ENCODE measurements around the gene KRT31. TPM values are rescaled to one million over a fixed set of nuclear protein-coding genes. Genes with fewer than 3 reads are reported as not detected.

The KRT31 gene
- total RNA-seq, 1 experiment from 2014 or later = not detected

DNA sequence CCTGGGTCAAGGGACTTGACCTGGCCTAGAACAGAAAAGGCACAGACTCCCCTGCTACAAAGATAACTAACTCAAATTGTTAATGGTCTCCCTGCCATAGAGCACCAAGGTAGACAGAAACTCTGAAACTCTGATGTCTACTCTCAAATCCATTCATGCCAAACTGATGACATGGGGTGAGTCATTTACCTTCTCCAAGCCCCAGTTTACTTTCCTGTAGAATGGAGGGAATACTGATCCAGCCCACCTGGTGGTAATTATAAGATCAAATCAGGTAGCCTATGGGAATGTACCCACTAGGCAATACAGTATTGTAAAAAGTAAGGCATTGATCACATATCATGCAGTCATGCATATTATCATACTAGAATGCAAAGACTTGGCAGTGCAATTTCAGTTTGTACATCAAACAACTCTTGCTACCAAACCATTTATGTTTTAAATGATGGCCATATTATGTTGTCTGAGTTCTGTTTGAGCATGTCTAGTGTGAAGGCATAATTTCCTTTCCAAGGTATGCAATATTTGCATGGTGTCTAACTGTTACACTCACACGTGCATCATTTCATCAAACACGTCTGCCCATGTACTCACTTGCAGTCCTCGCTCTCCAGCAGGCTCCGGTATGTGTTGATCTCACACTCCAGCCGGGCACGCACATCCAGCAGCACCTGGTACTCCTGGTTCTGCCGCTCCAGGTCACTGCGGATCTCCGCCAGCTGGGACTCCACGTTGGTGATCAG is 3.0 kb downstream of the KRT31 start:
- intact Hi-C loops (cut with micrococcal nuclease; ENCODE audit: unreplicated experiment) = no loop called here
- no TSS peak for BruUV-seq (replicated peaks)
- Mint-ChIP-seq H3K4me1 (ENCODE audit: low read depth, unreplicated experiment) (peaks cover 15% of the 10 kb centered on the region), H3K36me3 (ENCODE audit: insufficient read depth, unreplicated experiment) (no peaks in the 10 kb centered on the region), H3K4me3 (ENCODE audit: unreplicated experiment) (no peak overlapping the region), H3K9me3 (ENCODE audit: unreplicated experiment) (no peaks in the 10 kb centered on the region), H3K27ac (ENCODE audit: unreplicated experiment) (no peak overlapping the region), H3K27me3 (ENCODE audit: insufficient read depth, unreplicated experiment) (no peaks in the 10 kb centered on the region)
- Histone ChIP-seq H3K4me3 (ENCODE audit: low read depth, low read length) (no peak overlapping the region), H3K9me3 (no peaks in the 10 kb centered on the region), H3K4me1 (peaks cover 19% of the 10 kb centered on the region), H3K27me3 (replicated peaks; ENCODE audit: control insufficient read depth, insufficient read depth, low read length) (no peaks in the 10 kb centered on the region), H3K36me3 (ENCODE audit: control insufficient read depth, insufficient read depth, low read length) (no peaks in the 10 kb centered on the region)
- CTCF ChIA-PET = no interaction called here
- POLR2A ChIA-PET = no interaction called here
- TF ChIP-seq, protein P1, sequence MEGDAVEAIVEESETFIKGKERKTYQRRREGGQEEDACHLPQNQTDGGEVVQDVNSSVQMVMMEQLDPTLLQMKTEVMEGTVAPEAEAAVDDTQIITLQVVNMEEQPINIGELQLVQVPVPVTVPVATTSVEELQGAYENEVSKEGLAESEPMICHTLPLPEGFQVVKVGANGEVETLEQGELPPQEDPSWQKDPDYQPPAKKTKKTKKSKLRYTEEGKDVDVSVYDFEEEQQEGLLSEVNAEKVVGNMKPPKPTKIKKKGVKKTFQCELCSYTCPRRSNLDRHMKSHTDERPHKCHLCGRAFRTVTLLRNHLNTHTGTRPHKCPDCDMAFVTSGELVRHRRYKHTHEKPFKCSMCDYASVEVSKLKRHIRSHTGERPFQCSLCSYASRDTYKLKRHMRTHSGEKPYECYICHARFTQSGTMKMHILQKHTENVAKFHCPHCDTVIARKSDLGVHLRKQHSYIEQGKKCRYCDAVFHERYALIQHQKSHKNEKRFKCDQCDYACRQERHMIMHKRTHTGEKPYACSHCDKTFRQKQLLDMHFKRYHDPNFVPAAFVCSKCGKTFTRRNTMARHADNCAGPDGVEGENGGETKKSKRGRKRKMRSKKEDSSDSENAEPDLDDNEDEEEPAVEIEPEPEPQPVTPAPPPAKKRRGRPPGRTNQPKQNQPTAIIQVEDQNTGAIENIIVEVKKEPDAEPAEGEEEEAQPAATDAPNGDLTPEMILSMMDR (IDR thresholded peaks at IDR 0.05; ENCODE audit: insufficient read depth in 1 of 2, low read depth in 1 of 2, low read length in 1 of 2, severe bottlenecking in 1 of 2, unreplicated experiment in 1 of 2) = no peak
- no peak for DNase-seq

DNA sequence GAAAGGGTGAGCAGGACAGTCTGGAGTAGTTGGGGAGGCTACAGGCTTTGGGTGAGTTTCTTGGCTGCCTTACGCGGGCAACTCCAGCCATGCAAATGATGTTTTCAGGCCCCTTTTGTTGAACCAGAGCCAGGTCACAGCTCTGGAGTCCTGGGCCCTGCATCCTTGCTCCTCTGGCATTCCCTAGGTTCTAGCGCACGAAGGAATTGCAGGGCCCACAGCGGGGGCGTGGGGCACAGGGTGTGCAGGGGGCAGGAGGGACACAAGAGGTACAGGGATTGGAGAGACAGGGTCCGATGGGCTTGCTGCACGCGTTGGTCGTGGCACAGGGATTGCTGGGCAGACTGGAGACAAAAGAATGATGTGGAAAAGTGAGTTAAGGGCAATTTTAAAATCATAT is 3.6 kb downstream of the KRT31 start:
- Histone ChIP-seq H3K9me3 (no peaks in the 10 kb centered on the region), H3K4me3 (ENCODE audit: low read depth, low read length) (no peak overlapping the region), H3K36me3 (ENCODE audit: control insufficient read depth, insufficient read depth, low read length) (no peaks in the 10 kb centered on the region), H3K27me3 (replicated peaks; ENCODE audit: control insufficient read depth, insufficient read depth, low read length) (no peaks in the 10 kb centered on the region), H3K4me1 (peaks cover 19% of the 10 kb centered on the region)
- no peak overlapping the region for H3K4me3 Mint-ChIP-seq (ENCODE audit: unreplicated experiment)
- BruUV-seq (replicated peaks) = no TSS peak
- H3K36me3 Mint-ChIP-seq (ENCODE audit: insufficient read depth, unreplicated experiment) = no peaks in the 10 kb centered on the region
- intact Hi-C loops (cut with micrococcal nuclease; ENCODE audit: unreplicated experiment) = no loop called here
- peaks cover 15% of the 10 kb centered on the region for H3K4me1 Mint-ChIP-seq (ENCODE audit: low read depth, unreplicated experiment)
- no peak overlapping the region for H3K27ac Mint-ChIP-seq (ENCODE audit: unreplicated experiment)
- TF ChIP-seq, protein P1 (IDR thresholded peaks at IDR 0.05; ENCODE audit: insufficient read depth in 1 of 2, low read depth in 1 of 2, low read length in 1 of 2, severe bottlenecking in 1 of 2, unreplicated experiment in 1 of 2) = no peak
- DNase-seq = no peak
- POLR2A ChIA-PET = no interaction called here
- H3K27me3 Mint-ChIP-seq (ENCODE audit: insufficient read depth, unreplicated experiment) = no peaks in the 10 kb centered on the region
- CTCF ChIA-PET = no interaction called here
- H3K9me3 Mint-ChIP-seq (ENCODE audit: unreplicated experiment) = no peaks in the 10 kb centered on the region

DNA sequence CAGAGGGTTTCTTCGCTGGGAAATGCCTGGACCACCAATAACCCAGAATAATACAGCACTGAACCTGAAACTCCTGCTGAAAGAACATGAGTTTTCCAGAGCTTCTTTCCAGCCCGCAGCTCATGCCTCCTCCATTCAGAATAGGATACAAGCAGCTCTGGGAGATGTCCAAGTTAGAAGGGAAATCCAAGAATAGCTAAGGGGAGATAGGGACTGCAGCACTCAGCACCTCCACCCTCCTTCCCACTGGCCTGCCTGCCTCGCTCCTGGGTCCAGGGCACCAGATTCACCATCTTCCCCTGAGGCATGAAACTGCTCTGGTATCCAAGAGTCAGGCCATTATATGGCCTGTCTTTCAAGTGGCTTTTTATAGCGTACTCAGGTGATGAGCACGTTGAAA is 4.1 kb downstream of the KRT31 start:
- Mint-ChIP-seq H3K27me3 (ENCODE audit: insufficient read depth, unreplicated experiment) (no peaks in the 10 kb centered on the region), H3K4me3 (ENCODE audit: unreplicated experiment) (no peak overlapping the region), H3K9me3 (ENCODE audit: unreplicated experiment) (no peaks in the 10 kb centered on the region), H3K27ac (ENCODE audit: unreplicated experiment) (no peak overlapping the region), H3K36me3 (ENCODE audit: insufficient read depth, unreplicated experiment) (no peaks in the 10 kb centered on the region), H3K4me1 (ENCODE audit: low read depth, unreplicated experiment) (peaks cover 15% of the 10 kb centered on the region)
- intact Hi-C loops (cut with micrococcal nuclease; ENCODE audit: unreplicated experiment) = no loop called here
- Histone ChIP-seq H3K4me3 (ENCODE audit: low read depth, low read length) (no peak overlapping the region), H3K4me1 (peaks cover 19% of the 10 kb centered on the region), H3K27me3 (replicated peaks; ENCODE audit: control insufficient read depth, insufficient read depth, low read length) (no peaks in the 10 kb centered on the region), H3K36me3 (ENCODE audit: control insufficient read depth, insufficient read depth, low read length) (no peaks in the 10 kb centered on the region), H3K9me3 (no peaks in the 10 kb centered on the region)
- ChIA-PET POLR2A (no interaction called here), CTCF (no interaction called here)
- TF ChIP-seq, protein P1 (IDR thresholded peaks at IDR 0.05; ENCODE audit: insufficient read depth in 1 of 2, low read depth in 1 of 2, low read length in 1 of 2, severe bottlenecking in 1 of 2, unreplicated experiment in 1 of 2) = no peak
- no peak for DNase-seq
- BruUV-seq (replicated peaks) = no TSS peak
